K562 (cell line): ENCODE measurements around the gene ACAT1. TPM values are rescaled to one million over a fixed set of nuclear protein-coding genes. Genes with fewer than 3 reads are reported as not detected.

ENCODE experiments used
- ATAC-seq: fragments of 200-7000 bp; cut with Tn5 transposase; 3 replicates; pipeline ENCODE4 v1.9.1; 2020; ENCODE audit warnings: moderate library complexity
- BruUV-seq: library from RNA; stranded (reverse); fragments of 400-500 nt; replicated peaks from 2 replicates; lab custom pipeline; 2021; lab: Mats Ljungman, UMichigan
- CTCF ChIA-PET: fragments of 300-600 bp; formaldehyde crosslinking; extraction: SDS; loops from one replicate; lab custom pipeline; 2021; ENCODE audit warnings: low intra/inter-chr PET ratio; lab: Yijun Ruan, JAX
- POLR2A ChIA-PET: fragments of 300-600, 350-650 bp; sonication (Branson Sonifier 250); formaldehyde crosslinking; extraction: SDS; loops from one replicate; lab custom pipeline; 2021; ENCODE audit warnings: antibody characterized with exemption, inconsistent platforms; lab: Yijun Ruan, JAX
- DNase-seq, 4 experiments: peaks; one replicate each; pipeline versions ENCODE4 v3.0.0 to v3.0.0-alpha.2; 2011 to 2018; ENCODE audit warnings: low spot score in 3 of 4, mixed read lengths in 3 of 4; ENCODE audit errors: extremely low read depth in 1 of 4
- FAIRE-seq: peaks from 2 replicates; lab custom pipeline; 2011; peaks lifted over from hg19 to GRCh38; lab: Jason Lieb, UNC
- H2AFZ ChIP-seq: 2 replicates; pipeline ENCODE4 v1.6.0; 2011; ENCODE audit warnings: low read depth, low read length, control low read depth, inconsistent platforms
- H3K27ac ChIP-seq: fragments of 200-600 bp; 3 replicates; pipeline ENCODE4 v1.8.0; 2011; ENCODE audit warnings: low read depth, mild to moderate bottlenecking, control low read depth, inconsistent platforms, low read length, moderate library complexity, mixed read lengths; ENCODE audit errors: extremely low read depth
- H3K27me3 ChIP-seq, 2 experiments: fragments of 300-600 bp in 1 of 2; 2 replicates in 1 of 2; 3 replicates in 1 of 2; pipeline versions ENCODE4 v1.6.0 to v1.8.0; 2011; ENCODE audit warnings: inconsistent platforms in 2 of 2, low read length in 2 of 2, mild to moderate bottlenecking in 1 of 2, mixed read lengths in 1 of 2, moderate library complexity in 1 of 2; ENCODE audit not compliant: control insufficient read depth in 2 of 2, insufficient read depth in 2 of 2
- H3K36me3 ChIP-seq: fragments of 300-600 bp; 3 replicates; pipeline ENCODE4 v1.8.0; 2011; ENCODE audit warnings: mild to moderate bottlenecking, low read length, inconsistent platforms; ENCODE audit not compliant: control insufficient read depth, insufficient read depth
- H3K4me1 ChIP-seq, 2 experiments: fragments of 200-600 bp in 1 of 2; replicated peaks in 1 of 2; 2 replicates in 1 of 2; 3 replicates in 1 of 2; pipeline versions ENCODE4 v1.5.1 to v1.8.0; 2011; ENCODE audit warnings: inconsistent platforms in 2 of 2, low read length in 2 of 2, mild to moderate bottlenecking in 1 of 2, mixed read lengths in 1 of 2, moderate library complexity in 1 of 2; ENCODE audit not compliant: control insufficient read depth in 2 of 2, insufficient read depth in 2 of 2
- H3K4me2 ChIP-seq: 2 replicates; pipeline ENCODE4 v1.6.1; 2011; ENCODE audit warnings: low read length, control low read depth, inconsistent platforms, mixed read lengths; ENCODE audit not compliant: insufficient read depth
- H3K4me3 ChIP-seq: fragments of 200-600 bp; sonication (generic), shearing (Covaris generic); 2 replicates; pipeline ENCODE4 v1.5.1; 2016; ENCODE audit warnings: control low read depth, inconsistent platforms
- H3K79me2 ChIP-seq: fragments of 200-600 bp; 3 replicates; pipeline ENCODE4 v1.8.0; 2011; ENCODE audit warnings: low read length, inconsistent platforms; ENCODE audit not compliant: control insufficient read depth, insufficient read depth
- H3K9ac ChIP-seq, 2 experiments: 2 replicates each; pipeline versions ENCODE4 v1.6.0 to v1.6.1; 2011; ENCODE audit warnings: low read depth in 2 of 2, low read length in 2 of 2, control low read depth in 1 of 2, inconsistent platforms in 1 of 2, mild to moderate bottlenecking in 1 of 2, mixed read lengths in 1 of 2; ENCODE audit not compliant: insufficient read depth in 1 of 2
- H3K9me1 ChIP-seq: one replicate; pipeline ENCODE4 v1.6.0; 2011; ENCODE audit warnings: inconsistent platforms, mild to moderate bottlenecking, low read length, moderate library complexity; ENCODE audit not compliant: control insufficient read depth, insufficient read depth
- H3K9me3 ChIP-seq: replicated peaks from 2 replicates; pipeline ENCODE4 v1.5.1; 2011; ENCODE audit warnings: low read depth, low read length, inconsistent platforms; ENCODE audit not compliant: control insufficient read depth, insufficient read depth
- H4K20me1 ChIP-seq: replicated peaks from 2 replicates; pipeline ENCODE4 v1.6.1; 2011; ENCODE audit warnings: low read length, inconsistent platforms, mixed read lengths; ENCODE audit not compliant: control insufficient read depth, insufficient read depth
- BMI1 ChIP-seq: fragments of 150-350 bp; IDR thresholded peaks from 2 replicates; pipeline ENCODE4 v1.6.1; 2014; ENCODE audit warnings: low read length
- CHD1 ChIP-seq: fragments of 200-600 bp; sonication (generic); IDR thresholded peaks from one replicate; pipeline ENCODE4 v1.6.1; 2012; ENCODE audit warnings: mild to moderate bottlenecking, moderate library complexity, low read length, inconsistent platforms
- GMEB1 ChIP-seq: fragments of 250-450 bp; sonication (Bioruptor Pico); IDR thresholded peaks from 2 replicates; pipeline ENCODE4 v1.4.0; 2020; ENCODE audit warnings: mild to moderate bottlenecking
- MAFF ChIP-seq: IDR thresholded peaks from 2 replicates; pipeline ENCODE4 v1.6.1; 2012; ENCODE audit warnings: low read length, improper control_type of control experiment
- MAFG ChIP-seq: fragments of 450-650 bp; conservative IDR thresholded peaks from 2 replicates; pipeline ENCODE4 v1.6.1; 2016; ENCODE audit warnings: missing genetic modification characterization, missing compliant biosample characterization
- MAFK ChIP-seq: IDR thresholded peaks from 2 replicates; pipeline ENCODE4 v1.6.1; 2011; ENCODE audit warnings: low read length, improper control_type of control experiment
- NCOA4 ChIP-seq: fragments of 450-650 bp; IDR thresholded peaks from 2 replicates; pipeline ENCODE4 v1.6.1; 2018; ENCODE audit warnings: mild to moderate bottlenecking; ENCODE audit not compliant: partially characterized antibody
- PTBP1 ChIP-seq: fragments of 200-400 bp; formaldehyde crosslinking; IDR thresholded peaks from 2 replicates; pipeline ENCODE4 v1.6.1; 2017; ENCODE audit warnings: low read depth, low read length
- SIRT6 ChIP-seq: IDR thresholded peaks from one replicate; pipeline ENCODE4 v1.6.1; 2012; ENCODE audit warnings: low read depth, mild to moderate bottlenecking, control low read depth, inconsistent platforms, low read length, moderate library complexity
- TEAD4 ChIP-seq, 2 experiments: sonication (generic) in 1 of 2; formaldehyde crosslinking in 1 of 2; IDR thresholded peaks; 2 replicates each; pipeline versions ENCODE4 v1.6.1 to v1.8.0; 2012 to 2022; ENCODE audit warnings: borderline replicate concordance in 1 of 2, inconsistent platforms in 1 of 2, low read length in 1 of 2, mild to moderate bottlenecking in 1 of 2, missing genetic modification reagents in 1 of 2
- ZNF217 ChIP-seq: sonication (generic); formaldehyde crosslinking; IDR thresholded peaks from 2 replicates; pipeline ENCODE4 v1.8.0; 2022; ENCODE audit warnings: mild to moderate bottlenecking, missing genetic modification reagents
- ZNF584 ChIP-seq: fragments of 200-800 bp; sonication (Bioruptor generic); IDR thresholded peaks from 2 replicates; pipeline ENCODE4 v1.6.1; 2016; ENCODE audit warnings: low read depth, mild to moderate bottlenecking, missing genetic modification characterization, missing compliant biosample characterization
- WGBS: fragments of 100-300 bp; shearing (Covaris generic); methylation state at CpG from one replicate; pipeline ENCODE4 v1.1.6; 2016; ENCODE audit warnings: low coverage, mixed read lengths; ENCODE audit not compliant: insufficient coverage; ENCODE audit errors: missing lambda C conversion rate; 5-methylcytosine and 5-hydroxymethylcytosine counted together
- in situ Hi-C: fragments of 300-500 bp; cut with MboI; formaldehyde crosslinking; loops from 4 replicates; pipeline ENCODE4 v1.15.0; 2018; ENCODE audit warnings: inconsistent platforms, mixed read lengths
- intact Hi-C: fragments of 100-400 bp; cut with micrococcal nuclease; formaldehyde crosslinking; loops from 2 replicates; pipeline ENCODE4 v1.14.2; 2022
- polyA plus RNA-seq, 8 experiments: library from polyadenylated mRNA; depleted of rRNA in 4 of 8; stranded (reverse) in 5 of 8; unstranded in 3 of 8; fragments of >200 nt; fragmentation: Nextera tagmentation in 2 of 8; fragmentation: Illumina TruSeq in 1 of 8; extraction: Ambion mirVana in 2 of 8; extraction: Trizol in 1 of 8; gene quantifications; 2 replicates each; pipeline versions ENCODE4 v1.2.1 to v1.2.3, GENCODE V29; 2011 to 2014; ENCODE audit warnings: inconsistent platforms in 1 of 8, missing spikeins in 1 of 8
- total RNA-seq, 7 experiments: library from RNA; depleted of rRNA in 6 of 7; stranded (reverse); fragments of >200 nt in 6 of 7; fragmentation: Illumina TruSeq in 2 of 7; extraction: Trizol in 2 of 7; gene quantifications; 2 replicates each; pipeline versions ENCODE4 v1.2.1 to v1.2.3, GENCODE V29; 2011 to 2021; ENCODE audit warnings: low replicate concordance in 1 of 7
- TF ChIP-seq, protein P1 (sequence below): fragments of 450-650 bp; IDR thresholded peaks from 2 replicates; pipeline ENCODE4 v1.6.1; 2016; ENCODE audit warnings: low read depth

ACAT1 gene
- total and polyA plus RNA-seq, 9 of the 15 experiments (the other 6 are each of a cell fraction or from before 2014, with no cell fraction given): 65.1 to 204 (median 104) TPM

DNA sequence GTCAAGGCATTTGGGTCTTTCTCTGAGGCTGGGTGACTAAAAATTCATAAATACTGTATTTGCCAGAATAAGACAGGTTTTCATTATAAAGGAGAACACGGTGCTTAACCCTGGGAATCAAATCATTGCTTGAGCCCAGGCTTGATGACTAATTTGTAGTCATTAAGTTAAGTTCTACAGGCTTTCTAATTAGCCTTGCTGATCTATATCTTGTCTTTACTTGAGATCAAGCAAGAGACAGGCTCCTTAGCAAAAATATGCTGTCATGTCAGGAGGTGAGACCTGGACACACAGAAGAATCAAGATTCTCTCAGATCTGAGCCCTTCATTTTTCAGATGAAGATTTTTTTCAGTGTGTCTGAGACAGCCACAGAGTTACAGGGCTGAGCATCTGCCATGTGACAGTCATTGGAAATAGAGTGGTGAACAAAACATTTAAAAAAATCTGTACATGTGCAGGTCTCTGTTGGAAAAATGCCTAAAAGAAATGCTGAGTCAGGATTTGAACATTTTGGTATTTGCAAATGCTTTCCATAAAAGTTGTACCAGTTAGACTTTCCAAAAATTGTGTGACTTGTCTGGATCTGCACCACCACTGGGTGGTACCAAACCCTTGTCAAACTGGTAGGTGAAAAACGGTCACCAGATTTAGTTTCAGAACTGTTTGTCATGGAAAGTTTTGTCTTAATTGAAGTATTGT, 14.6 kb downstream of the ACAT1 start:
- no TSS peak for BruUV-seq
- ChIA-PET CTCF (interaction anchor here (0.8 kb wide), 1 partner anchor 519 kb away, joined by 4 read pairs; no protein-coding TSS in a partner anchor), POLR2A (no interaction called here)
- ATAC-seq (peak; percentile 49), DNase-seq (peak in 1 of 4 experiments; percentile 27), FAIRE-seq (peak; percentile 44)
- Histone ChIP-seq H3K4me2 (no peak overlapping the region), H3K4me1 (no peaks in the 10 kb centered on the region), H3K27ac (no peak overlapping the region), H3K9ac (no peak overlapping the region), H2AFZ (no peak overlapping the region), H4K20me1 (peaks cover 3% of the 10 kb centered on the region; the same call in 1 of the 2 replicates), H3K27me3 (no peaks in the 10 kb centered on the region), H3K9me1 (no peaks in the 10 kb centered on the region), H3K4me3 (no peak overlapping the region), H3K79me2 (peaks cover 4% of the 10 kb centered on the region; the same call in 1 of the 3 replicates), H3K36me3 (peaks cover 70% of the 10 kb centered on the region), H3K9me3 (no peaks in the 10 kb centered on the region)
- intact Hi-C loops: no loop called here
- 63% methylated on average over 2 of the region's 2 CpGs for WGBS
- in situ Hi-C loops: no loop called here
- peak; percentile 96 for TF ChIP-seq MAFG
- TF ChIP-seq BMI1: no peak
- no peak for TF ChIP-seq TEAD4 (IDR thresholded peaks at IDR 0.05; ENCODE audit: low read length)
- no peak for TF ChIP-seq TEAD4 (CRISPR knock-in tag; IDR thresholded peaks at IDR 0.05; ENCODE audit: borderline replicate concordance)
- no peak for TF ChIP-seq ZNF584 (CRISPR knock-in tag)
- no peak for TF ChIP-seq SIRT6
- TF ChIP-seq GMEB1: no peak
- TF ChIP-seq CHD1: no peak
- no peak for TF ChIP-seq PTBP1
- TF ChIP-seq MAFF: peak; percentile 97
- TF ChIP-seq ZNF217 (CRISPR knock-in tag): no peak
- peak; percentile 98 for TF ChIP-seq MAFK
- TF ChIP-seq, protein P1, sequence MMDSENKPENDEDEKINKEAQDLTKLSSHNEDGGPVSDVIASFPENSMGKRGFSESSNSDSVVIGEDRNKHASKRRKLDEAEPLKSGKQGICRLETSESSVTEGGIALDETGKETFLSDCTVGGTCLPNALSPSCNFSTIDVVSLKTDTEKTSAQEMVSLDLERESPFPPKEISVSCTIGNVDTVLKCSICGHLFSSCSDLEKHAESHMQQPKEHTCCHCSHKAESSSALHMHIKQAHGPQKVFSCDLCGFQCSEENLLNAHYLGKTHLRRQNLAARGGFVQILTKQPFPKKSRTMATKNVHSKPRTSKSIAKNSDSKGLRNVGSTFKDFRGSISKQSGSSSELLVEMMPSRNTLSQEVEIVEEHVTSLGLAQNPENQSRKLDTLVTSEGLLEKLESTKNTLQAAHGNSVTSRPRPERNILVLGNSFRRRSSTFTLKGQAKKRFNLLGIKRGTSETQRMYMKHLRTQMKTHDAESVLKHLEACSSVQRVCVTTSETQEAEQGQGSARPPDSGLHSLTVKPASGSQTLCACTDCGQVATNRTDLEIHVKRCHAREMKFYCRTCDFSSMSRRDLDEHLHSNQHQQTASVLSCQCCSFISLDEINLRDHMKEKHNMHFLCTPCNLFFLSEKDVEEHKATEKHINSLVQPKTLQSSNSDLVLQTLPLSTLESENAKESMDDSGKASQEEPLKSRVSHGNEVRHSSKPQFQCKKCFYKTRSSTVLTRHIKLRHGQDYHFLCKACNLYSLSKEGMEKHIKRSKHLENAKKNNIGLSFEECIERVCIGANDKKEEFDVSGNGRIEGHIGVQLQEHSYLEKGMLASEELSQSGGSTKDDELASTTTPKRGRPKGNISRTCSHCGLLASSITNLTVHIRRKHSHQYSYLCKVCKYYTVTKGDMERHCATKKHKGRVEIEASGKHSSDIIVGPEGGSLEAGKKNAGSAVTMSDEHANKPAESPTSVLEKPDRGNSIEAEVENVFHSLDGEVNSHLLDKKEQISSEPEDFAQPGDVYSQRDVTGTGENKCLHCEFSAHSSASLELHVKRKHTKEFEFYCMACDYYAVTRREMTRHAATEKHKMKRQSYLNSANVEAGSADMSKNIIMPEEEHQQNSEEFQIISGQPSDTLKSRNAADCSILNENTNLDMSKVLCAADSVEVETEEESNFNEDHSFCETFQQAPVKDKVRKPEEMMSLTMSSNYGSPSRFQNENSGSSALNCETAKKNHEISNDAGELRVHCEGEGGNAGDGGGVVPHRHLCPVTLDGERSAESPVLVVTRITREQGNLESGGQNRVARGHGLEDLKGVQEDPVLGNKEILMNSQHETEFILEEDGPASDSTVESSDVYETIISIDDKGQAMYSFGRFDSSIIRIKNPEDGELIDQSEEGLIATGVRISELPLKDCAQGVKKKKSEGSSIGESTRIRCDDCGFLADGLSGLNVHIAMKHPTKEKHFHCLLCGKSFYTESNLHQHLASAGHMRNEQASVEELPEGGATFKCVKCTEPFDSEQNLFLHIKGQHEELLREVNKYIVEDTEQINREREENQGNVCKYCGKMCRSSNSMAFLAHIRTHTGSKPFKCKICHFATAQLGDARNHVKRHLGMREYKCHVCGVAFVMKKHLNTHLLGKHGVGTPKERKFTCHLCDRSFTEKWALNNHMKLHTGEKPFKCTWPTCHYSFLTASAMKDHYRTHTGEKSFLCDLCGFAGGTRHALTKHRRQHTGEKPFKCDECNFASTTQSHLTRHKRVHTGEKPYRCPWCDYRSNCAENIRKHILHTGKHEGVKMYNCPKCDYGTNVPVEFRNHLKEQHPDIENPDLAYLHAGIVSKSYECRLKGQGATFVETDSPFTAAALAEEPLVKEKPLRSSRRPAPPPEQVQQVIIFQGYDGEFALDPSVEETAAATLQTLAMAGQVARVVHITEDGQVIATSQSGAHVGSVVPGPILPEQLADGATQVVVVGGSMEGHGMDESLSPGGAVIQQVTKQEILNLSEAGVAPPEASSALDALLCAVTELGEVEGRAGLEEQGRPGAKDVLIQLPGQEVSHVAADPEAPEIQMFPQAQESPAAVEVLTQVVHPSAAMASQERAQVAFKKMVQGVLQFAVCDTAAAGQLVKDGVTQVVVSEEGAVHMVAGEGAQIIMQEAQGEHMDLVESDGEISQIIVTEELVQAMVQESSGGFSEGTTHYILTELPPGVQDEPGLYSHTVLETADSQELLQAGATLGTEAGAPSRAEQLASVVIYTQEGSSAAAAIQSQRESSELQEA: no peak
- TF ChIP-seq NCOA4: no peak
